DOHH2 (cell line): ENCODE results near the gene EPAS1.

Source experiments
- H3F3A ChIP-seq: fragments of 200-600 bp; sonication (generic), shearing (Covaris generic); 2 replicates; pipeline ENCODE4 v1.6.0; 2016; ENCODE audit warnings: antibody characterized with exemption, mild to moderate bottlenecking; ENCODE audit not compliant: control insufficient read depth, insufficient read depth
- H3K27ac ChIP-seq: fragments of 200-600 bp; sonication (generic); 2 replicates; pipeline ENCODE4 v1.5.1; 2014; ENCODE audit warnings: low read depth, mild to moderate bottlenecking, low read length, moderate library complexity
- H3K27me3 ChIP-seq: fragments of 200-600 bp; sonication (generic); 2 replicates; pipeline ENCODE4 v1.6.1; 2014; ENCODE audit warnings: mild to moderate bottlenecking, low read length, mixed read lengths; ENCODE audit not compliant: control insufficient read depth
- H3K36me3 ChIP-seq: fragments of 200-600 bp; sonication (generic); 2 replicates; pipeline ENCODE4 v1.6.1; 2014; ENCODE audit warnings: mild to moderate bottlenecking, low read length, moderate library complexity, mixed read lengths; ENCODE audit not compliant: control insufficient read depth
- H3K4me1 ChIP-seq: fragments of 200-600 bp; sonication (generic); 2 replicates; pipeline ENCODE4 v1.6.1; 2014; ENCODE audit warnings: mild to moderate bottlenecking, low read length, mixed read lengths; ENCODE audit not compliant: control insufficient read depth
- H3K4me2 ChIP-seq: fragments of 200-600 bp; sonication (generic); 2 replicates; pipeline ENCODE4 v1.6.0; 2014; ENCODE audit warnings: mild to moderate bottlenecking, low read length, moderate library complexity
- H3K4me3 ChIP-seq: fragments of 200-600 bp; sonication (generic); 2 replicates; pipeline ENCODE4 v1.5.1; 2014; ENCODE audit warnings: mild to moderate bottlenecking, low read length, mixed read lengths
- H3K79me2 ChIP-seq: fragments of 200-600 bp; sonication (generic); 2 replicates; pipeline ENCODE4 v1.6.1; 2014; ENCODE audit warnings: mild to moderate bottlenecking, low read length, mixed read lengths; ENCODE audit not compliant: control insufficient read depth
- H3K9me2 ChIP-seq: fragments of 200-600 bp; sonication (generic); replicated peaks from 2 replicates; pipeline ENCODE4 v1.6.1; 2014; ENCODE audit warnings: mild to moderate bottlenecking, low read length, mixed read lengths; ENCODE audit not compliant: control insufficient read depth
- H3K9me3 ChIP-seq: fragments of 200-600 bp; sonication (generic); 2 replicates; pipeline ENCODE4 v1.6.1; 2014; ENCODE audit warnings: antibody characterized with exemption, low read length, mixed read lengths; ENCODE audit not compliant: control insufficient read depth, insufficient read depth
- H4K20me1 ChIP-seq: fragments of 200-600 bp; sonication (generic); 2 replicates; pipeline ENCODE4 v1.6.0; 2014; ENCODE audit warnings: low read depth, mild to moderate bottlenecking, antibody characterized with exemption, low read length, moderate library complexity; ENCODE audit not compliant: control insufficient read depth, insufficient read depth
- EZH2phosphoT487 ChIP-seq: fragments of 200-600 bp; sonication (generic); IDR thresholded peaks from 2 replicates; pipeline ENCODE4 v1.6.1; 2017; ENCODE audit warnings: borderline replicate concordance, mild to moderate bottlenecking, antibody characterized with exemption, low read length, moderate library complexity, mixed read lengths
- TF ChIP-seq, protein P1 (sequence below): fragments of 200-600 bp; sonication (generic); IDR thresholded peaks from one replicate; pipeline ENCODE4 v1.5.1; 2014; ENCODE audit warnings: antibody characterized with exemption, mild to moderate bottlenecking, low read depth, low read length; ENCODE audit not compliant: poor library complexity, severe bottlenecking

EPAS1 gene

DNA sequence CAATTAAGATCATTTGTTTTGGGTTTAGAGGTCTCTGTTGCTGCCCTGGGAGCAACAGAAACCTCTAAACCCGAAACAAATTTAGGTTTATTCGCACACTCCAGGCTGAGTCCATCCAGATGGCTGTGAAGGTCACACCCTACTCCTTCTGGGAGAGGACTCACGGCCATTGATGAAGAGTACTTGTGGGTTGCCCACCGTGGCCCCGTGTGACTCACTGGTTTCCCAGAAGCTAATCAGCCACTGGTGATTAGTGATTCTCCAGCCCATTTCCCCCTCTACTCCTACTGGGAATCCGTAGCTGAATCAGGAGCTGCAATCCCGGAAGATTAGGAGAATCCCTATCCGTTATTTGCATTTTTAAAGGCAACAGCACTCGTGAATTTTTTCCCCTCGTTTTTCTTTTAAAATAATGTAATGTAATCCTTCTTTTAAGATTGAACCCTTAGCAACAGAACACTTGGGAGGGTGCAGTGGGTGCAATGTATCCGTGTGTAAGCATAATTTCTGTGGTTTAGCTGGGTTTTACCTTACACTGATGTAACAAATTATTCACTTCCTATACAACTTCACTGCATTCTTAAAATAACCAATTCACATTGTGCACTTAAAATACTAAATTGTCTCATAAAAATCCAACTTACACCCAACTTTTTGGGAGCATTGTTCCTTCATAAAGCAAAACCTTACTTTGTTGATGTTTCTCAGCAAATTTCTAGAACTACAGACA, 27.5 kb upstream of the EPAS1 start:
- Histone ChIP-seq H3K4me2 (no peak overlapping the region), H3K4me3 (no peak overlapping the region), H3K27me3 (peaks cover 12% of the 10 kb centered on the region; the same call in 1 of the 2 replicates)

DNA sequence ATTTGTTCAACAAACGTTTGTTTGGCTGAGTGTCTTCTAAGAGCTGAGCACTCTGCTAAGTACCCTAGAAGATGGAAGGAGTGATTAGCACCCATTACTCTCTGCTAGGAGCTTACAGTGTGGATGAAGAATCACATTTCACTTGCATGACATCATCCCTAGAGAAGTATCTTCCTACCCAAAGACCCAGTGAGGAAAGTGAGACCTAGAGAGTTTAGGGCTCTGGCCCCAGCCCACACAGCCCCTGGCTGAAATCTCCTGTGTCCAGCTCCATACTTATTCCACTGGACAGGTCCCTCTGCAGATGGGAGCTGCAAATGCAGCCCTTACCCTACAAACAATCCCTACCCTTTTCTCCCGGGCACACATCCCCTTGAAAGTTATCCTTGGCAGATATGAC, 26.8 kb upstream of the EPAS1 start:
- Histone ChIP-seq H3K27me3 (peaks cover 12% of the 10 kb centered on the region; the same call in 1 of the 2 replicates), H4K20me1 (no peaks in the 10 kb centered on the region), H3K9me2 (no peaks in the 10 kb centered on the region), H3K9me3 (no peaks in the 10 kb centered on the region), H3K4me3 (no peak overlapping the region), H3K4me2 (no peak overlapping the region), H3K27ac (no peak overlapping the region), H3K36me3 (no peaks in the 10 kb centered on the region), H3K4me1 (no peaks in the 10 kb centered on the region), H3K79me2 (no peaks in the 10 kb centered on the region), H3F3A (no peaks in the 10 kb centered on the region)
- TF ChIP-seq, protein P1, sequence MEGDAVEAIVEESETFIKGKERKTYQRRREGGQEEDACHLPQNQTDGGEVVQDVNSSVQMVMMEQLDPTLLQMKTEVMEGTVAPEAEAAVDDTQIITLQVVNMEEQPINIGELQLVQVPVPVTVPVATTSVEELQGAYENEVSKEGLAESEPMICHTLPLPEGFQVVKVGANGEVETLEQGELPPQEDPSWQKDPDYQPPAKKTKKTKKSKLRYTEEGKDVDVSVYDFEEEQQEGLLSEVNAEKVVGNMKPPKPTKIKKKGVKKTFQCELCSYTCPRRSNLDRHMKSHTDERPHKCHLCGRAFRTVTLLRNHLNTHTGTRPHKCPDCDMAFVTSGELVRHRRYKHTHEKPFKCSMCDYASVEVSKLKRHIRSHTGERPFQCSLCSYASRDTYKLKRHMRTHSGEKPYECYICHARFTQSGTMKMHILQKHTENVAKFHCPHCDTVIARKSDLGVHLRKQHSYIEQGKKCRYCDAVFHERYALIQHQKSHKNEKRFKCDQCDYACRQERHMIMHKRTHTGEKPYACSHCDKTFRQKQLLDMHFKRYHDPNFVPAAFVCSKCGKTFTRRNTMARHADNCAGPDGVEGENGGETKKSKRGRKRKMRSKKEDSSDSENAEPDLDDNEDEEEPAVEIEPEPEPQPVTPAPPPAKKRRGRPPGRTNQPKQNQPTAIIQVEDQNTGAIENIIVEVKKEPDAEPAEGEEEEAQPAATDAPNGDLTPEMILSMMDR: no peak
- no peak for TF ChIP-seq EZH2phosphoT487

More for the DNA sequence above, 27.5 kb upstream of the EPAS1 start:
- H3K79me2 ChIP-seq: no peaks in the 10 kb centered on the region
- H3K9me3 ChIP-seq: no peaks in the 10 kb centered on the region
- H4K20me1 ChIP-seq: no peaks in the 10 kb centered on the region
- TF ChIP-seq EZH2phosphoT487: no peak
- TF ChIP-seq, protein P1: no peak
- H3F3A ChIP-seq: no peaks in the 10 kb centered on the region
- no peaks in the 10 kb centered on the region for H3K36me3 ChIP-seq
- H3K9me2 ChIP-seq: no peaks in the 10 kb centered on the region
- H3K4me1 ChIP-seq: no peaks in the 10 kb centered on the region
- H3K27ac ChIP-seq: no peak overlapping the region

DNA sequence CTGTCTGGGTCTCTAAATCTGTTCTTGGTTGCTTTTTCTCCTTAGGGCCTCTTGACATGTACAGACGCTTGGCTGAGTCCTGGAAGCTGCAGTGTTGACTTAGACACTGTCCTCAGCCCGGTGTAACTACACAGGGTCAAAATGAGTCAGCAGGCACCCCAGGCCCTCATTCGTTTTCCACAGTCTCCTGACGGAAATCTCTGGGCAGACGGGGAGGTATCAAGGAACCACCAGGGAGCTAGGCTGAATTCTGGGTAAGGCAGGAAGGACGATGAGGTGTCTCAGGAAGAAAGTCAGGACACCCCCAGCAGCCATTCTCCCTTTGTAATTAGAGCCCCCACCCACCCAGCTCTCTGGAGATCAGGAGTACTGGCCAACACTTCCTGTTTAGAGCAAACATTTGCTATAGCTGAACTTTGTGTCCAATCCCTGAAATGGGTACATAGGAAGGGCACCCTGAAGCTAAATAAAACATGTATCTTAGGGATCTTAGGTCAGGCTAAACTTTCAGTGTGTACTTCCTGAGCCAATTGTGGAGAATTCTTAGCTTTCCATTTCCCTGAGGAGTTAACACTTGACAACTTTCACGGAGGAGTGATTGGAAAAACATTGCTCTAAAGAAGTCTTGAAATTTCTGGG, 23.9 kb upstream of the EPAS1 start:
- no peaks in the 10 kb centered on the region for H3F3A ChIP-seq
- no peak overlapping the region for H3K4me3 ChIP-seq
- H3K79me2 ChIP-seq: no peaks in the 10 kb centered on the region
- no peak overlapping the region for H3K27ac ChIP-seq
- no peaks in the 10 kb centered on the region for H3K9me2 ChIP-seq
- no peaks in the 10 kb centered on the region for H3K4me1 ChIP-seq
- H3K27me3 ChIP-seq: peaks cover 26% of the 10 kb centered on the region
- no peak overlapping the region for H3K4me2 ChIP-seq
- no peak for TF ChIP-seq EZH2phosphoT487
- TF ChIP-seq, protein P1: no peak
- H3K36me3 ChIP-seq: no peaks in the 10 kb centered on the region
- no peaks in the 10 kb centered on the region for H3K9me3 ChIP-seq
- H4K20me1 ChIP-seq: no peaks in the 10 kb centered on the region
